GM19324 (cell line): ENCODE data around the gene ATMIN.

Source experiments
- ATAC-seq: cut with Tn5 transposase; IDR thresholded peaks from one replicate; pipeline ENCODE4 v1.9.1; 2021; ENCODE audit warnings: mild to moderate bottlenecking, moderate library complexity; ENCODE audit not compliant: unreplicated experiment, low FRiP score

Gene ATMIN

DNA sequence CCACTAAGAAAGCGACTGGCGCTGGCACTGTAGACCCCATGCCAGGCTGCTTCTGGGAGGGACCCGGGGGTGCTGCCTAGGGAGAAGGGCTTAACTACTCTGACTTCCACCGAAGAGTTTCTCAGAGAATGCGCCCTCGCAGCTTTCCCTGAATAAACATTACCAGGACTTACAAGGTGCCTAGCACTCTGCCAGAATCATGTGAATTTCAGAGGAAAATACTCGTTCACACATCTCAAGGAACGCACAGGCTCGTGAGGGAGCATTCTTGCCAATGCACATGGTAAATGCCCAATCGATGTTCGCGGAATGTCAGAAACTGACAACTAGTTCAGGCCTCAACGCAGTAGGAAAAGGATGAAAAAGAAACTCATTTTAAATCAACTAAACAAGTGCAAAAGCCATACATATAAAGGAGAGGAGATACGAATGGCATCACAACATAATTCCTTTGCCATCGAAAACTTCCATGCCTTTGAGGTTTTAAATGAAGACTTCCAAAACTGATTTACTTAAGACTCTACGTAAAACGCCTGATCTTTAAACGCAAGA lies 30.0 kb upstream of the ATMIN start:
- no peak for ATAC-seq

DNA sequence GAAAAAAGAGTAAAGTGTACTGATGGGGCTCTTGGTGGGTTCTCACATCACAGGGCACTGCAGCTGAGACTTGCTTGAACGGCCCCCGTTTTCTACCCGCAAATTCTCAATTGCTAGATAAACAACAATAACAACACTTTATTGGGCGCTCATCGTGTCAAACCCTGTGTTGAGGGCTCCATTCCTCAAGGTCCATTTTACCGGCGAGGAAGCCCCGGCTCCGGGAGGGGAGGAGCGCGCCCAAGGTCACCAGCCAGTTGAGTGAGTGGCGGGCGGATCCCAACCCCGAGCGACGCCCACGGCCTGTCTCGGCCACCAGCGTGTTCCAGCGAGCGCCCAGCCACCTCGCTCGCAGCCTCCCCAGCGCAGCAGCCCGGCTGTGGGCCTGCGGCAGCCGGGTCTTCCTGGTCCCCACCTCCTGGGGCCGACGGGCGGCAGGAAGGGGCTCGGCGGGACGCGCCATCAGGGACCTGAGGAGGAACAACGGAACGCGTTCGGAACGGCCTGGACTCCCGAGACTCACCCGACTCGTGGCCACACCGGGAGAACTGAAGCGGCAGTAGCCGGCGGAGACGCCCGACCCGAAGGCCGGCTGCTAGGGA lies 29.3 kb upstream of the ATMIN start:
- ATAC-seq: peak; percentile 36

DNA sequence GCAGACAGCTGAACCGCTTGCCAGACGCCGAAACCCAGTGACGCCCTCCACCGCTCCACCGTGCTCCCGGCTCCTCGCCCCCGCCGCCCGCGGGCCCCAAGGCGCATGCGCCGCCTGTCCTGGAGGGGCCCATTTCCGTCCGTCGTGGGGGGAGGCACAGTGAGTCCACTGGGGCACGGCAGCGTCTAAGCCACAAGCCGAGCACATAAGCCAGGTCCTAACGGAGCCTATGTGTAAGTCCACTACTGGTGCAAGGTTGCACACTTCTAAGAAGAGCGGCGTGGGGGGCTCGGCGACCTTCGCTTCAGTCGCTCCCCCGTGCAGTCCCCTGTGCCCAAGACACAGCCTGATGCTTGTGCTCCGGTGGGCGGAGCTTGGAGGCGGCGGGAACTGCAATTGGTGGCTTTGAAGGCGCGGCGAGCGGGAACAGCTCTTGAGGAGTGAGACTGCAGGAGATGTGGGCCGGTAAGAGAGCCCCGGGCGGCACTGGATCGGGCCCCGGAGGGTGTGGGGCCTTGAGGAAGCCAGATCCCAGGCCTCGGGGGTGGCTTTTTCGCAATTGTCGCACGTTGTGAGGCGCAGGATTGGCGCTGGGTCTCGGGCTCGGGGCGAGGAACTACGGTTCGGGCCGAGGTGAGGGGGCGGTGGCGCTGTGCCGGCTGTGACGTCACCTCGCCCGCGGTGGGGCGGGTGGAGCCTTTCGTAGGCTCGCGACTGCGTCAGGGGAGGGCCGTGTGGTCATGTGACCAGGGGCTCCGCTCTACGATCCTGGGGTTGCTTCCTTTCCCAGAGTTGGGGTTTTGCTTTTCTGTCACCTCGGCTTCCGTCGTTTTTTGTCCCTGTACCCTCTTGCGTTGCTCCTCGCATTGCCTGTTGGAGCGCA lies 28.6 kb upstream of the ATMIN start, which contains the start of the genes CENPN and CMC2:
CENPN (plus strand) TSS at position 402 of the 883 bp plus-strand sequence. CDS start 4,726 bp downstream, outside the sequence.
CMC2 (minus strand) TSS at position 73 of the 883 bp plus-strand sequence. CDS start 9,491 bp downstream, outside the sequence.
- peak; percentile 87 for ATAC-seq

DNA sequence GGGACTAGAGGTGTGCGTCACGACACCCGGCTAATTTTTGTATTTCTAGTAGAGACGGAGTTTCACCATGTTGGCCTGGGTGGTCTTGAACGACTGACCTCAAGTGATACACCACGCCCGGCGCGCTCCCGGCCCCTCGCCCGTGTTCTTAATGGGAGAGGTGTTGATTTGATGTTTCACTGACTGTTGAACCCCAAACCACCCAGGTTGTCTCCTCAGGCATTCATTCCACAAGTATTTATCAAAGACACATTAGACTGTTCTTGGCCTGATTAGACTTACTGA lies 27.2 kb upstream of the ATMIN start:
- ATAC-seq: no peak

DNA sequence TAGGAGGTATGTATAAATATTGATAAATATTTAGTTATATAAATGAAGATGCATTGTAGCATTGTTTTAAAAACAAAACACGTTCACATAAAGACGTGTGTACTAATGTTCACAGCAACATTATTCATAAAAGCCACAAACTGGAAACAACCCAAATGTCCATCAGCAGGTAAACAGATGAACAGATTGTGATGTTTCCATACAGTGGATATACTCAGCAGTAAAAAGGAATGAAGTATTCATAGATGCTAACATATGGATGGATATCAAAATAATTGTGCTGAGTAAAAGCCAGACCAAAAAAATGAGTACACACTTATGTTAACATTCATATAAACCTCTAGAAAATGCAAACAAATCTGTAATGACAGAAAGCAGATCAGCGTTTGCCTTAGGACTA lies 22.7 kb upstream of the ATMIN start:
- ATAC-seq: no peak

DNA sequence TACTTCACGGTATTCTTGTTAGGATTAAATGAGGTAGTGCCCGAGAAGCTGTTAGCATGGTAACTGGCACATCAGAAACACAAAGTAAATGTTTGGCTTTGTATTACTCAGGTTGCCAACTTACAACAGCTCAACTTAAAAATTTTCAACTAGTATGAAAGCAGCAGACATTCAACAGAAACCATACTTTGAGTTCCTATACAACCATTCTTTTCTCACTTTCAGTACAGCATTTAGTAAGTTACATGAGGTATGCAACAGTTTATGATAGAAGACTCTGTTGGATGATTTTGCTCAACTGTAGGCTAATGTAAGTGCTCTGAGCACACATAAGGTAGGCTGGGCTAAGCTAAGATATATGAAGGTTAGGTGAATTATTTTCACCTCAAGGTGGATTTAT lies 21.0 kb upstream of the ATMIN start:
- no peak for ATAC-seq

DNA sequence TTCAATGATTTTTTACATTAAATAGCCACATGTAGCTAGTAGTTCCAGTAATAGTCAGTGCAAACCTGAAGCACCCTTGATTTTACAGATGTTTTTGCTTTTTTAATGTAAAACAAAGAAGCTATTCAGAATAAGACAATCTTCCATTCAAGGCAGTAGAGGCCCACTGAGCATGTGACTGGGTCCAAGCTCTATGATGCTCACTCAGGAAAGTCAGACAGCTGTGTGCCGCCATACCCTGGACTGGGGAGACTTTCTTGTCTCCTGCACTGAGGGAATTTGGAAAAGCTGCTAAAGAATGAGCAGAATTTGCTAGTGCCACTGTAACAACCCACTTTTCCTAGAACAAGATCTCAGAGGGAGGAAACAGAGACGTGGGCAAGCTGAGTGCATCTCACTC lies 17.1 kb upstream of the ATMIN start:
- ATAC-seq: no peak

DNA sequence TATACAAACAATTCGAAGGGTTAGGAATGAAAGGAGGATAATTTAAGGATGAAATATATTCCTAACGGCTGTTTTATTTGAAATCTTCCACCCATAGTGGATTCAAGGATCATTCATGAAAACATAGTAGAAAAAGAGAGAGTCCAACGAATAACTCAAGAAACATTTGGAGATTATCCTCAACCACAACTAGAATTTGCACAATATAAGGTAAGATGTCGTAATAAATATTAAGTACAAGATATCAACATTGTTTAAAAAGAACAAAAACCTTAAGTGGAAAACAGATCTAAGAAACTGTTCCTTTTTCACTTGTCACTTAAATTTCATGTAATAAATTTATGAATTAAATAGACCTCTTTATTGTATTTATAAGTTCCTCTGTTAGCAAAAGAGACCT lies 9.2 kb upstream of the ATMIN start:
- no peak for ATAC-seq

DNA sequence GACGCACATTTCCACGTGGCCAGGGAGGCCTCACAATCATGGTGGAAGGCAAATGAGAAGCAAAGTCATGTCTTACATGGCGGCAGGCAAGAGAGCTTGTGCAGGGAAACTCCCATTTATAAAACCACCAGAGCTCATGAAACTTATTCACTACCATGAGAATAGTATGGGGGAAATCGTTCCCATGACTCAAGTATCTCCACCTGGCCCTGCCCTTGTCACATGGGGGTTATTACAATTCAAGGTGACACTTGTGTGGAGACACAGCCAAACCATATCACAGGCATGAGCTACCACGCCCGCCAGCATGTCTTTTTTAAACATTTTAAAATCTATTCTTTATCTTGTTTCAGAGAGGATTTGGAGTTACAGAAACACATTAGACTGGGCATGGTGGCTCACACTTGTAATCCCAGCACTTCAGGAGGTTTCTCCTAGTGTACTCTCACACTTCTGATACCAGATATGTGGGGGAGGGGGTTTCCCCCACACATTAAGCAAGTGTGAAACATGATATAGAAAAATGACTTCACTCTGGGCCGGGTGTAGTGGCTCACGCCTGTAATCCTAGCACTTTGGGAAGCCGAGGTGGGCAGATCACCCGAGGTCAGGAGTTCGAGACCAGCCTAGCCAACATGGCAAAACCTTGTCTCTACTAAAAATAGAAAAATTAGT lies 5.6 kb upstream of the ATMIN start:
- no peak for ATAC-seq

DNA sequence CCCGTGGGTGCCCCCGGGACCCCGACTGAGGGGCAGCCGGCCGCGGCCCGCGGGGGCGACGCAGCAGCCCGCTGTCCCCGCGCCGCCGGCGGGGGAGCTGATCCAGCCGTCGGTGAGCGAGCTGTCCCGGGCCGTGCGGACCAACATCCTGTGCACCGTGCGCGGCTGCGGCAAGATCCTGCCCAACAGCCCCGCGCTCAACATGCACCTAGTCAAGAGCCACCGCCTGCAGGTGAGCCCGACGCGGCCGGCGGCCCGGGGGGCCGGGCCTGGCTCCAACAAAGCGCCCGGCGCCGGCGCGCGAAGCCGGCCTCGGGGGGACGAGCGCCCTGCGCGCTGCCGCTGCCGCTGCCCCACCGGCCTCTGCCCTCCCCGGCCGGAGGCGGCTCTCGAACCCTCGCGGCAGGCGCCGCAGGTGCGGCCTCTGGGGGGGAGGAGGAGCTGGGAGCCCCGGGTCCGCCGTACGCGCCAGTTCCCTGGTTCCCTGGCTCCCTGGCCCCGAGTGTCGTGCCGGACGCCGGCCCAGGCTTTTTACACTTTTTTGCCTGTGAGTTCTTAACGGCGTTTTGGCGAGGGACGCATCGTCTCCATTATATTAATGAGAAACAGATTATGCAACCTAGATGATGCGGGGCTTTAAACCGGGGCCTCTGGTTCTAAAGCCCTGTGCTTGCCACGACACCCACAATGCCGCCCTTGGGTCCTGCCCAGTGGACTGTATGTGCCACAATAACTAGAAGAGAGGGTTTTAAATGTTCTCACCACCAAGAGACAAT lies 521 bp downstream of the ATMIN start:
- peak; percentile 64 for ATAC-seq

DNA sequence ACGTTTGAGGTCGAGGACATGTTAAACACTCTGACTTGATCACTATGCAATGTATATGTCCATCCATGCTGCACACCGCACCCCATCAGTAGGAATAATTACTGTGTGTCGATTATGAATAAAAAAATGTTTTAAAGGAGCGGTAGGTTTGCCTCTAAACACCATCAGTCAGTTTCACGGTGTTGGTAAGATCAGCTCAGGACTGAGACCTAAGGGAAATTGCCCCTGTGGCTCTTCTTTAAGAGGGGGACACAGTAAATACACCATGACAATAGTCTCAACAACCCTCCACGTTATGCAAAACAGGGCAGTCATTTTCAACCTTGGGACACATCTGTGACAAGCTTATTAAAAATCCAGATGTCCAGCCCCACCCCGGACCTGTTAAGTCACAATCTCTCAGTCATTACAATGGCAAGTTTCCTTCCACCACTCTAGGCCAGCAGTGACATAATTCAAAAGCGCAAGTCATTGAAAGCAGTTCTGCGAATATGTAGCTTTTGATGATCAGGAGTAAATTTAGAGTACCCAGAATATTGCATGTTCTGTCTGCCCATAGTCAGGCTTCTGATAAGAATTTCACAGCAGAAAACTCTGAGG lies 1.2 kb downstream of the ATMIN start:
- no peak for ATAC-seq

DNA sequence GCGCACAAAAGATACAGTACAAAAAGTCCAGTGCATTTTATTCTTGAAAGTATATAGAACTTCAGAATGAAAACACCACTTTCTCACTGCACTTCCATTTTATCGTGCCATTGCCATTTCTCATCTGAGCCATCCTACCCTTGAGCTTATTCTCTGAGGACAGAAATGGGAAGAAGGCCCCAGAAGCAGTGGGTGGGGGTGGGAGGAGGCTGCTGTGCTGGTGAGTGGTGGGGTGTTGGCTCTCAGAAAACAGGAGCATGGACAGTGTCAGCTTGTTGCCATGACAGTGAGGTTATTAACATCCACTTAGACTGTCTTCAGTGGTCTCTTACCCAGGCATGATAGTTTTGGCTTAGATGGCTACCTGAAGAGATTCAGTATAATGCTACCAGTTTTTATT lies 4.5 kb downstream of the ATMIN start:
- no peak for ATAC-seq

DNA sequence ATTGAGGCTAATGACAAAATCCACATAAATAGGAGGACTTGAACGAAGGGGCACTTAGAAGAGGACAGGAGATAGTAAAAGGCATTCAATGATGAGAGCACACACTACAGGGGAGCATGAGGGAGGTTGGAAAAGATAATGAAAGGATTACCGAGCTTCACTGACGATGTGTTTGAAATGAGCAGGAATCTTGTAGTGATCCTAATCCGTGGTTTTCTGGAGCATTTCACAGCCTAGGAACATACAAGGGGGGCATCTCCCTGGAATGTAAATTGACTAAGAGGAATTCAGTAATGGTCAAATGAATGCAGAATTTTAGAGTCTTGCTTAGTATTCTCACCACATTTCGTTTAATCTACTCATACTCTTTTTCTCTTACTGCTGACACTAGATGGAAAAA lies 5.2 kb downstream of the ATMIN start:
- no peak for ATAC-seq

DNA sequence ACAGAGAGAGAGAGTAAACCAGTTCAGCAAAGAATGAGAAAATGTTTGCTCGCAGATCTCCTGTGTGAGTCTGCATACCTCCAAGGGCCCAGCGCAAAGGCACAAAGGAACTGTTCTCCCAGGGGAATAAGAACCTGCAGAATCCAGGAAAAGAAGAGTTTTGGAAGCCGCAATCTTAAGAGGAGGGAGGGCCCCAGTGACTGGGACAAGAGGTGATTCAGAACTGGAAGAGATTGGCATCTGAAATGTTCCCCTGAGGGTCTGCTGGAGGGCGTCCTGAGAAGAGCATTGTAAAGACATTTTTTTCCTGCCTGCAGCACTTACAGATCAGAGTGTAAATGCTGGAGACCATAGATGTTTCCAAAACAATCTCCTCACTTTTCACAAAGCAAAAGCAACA lies 6.1 kb downstream of the ATMIN start:
- ATAC-seq: no peak

DNA sequence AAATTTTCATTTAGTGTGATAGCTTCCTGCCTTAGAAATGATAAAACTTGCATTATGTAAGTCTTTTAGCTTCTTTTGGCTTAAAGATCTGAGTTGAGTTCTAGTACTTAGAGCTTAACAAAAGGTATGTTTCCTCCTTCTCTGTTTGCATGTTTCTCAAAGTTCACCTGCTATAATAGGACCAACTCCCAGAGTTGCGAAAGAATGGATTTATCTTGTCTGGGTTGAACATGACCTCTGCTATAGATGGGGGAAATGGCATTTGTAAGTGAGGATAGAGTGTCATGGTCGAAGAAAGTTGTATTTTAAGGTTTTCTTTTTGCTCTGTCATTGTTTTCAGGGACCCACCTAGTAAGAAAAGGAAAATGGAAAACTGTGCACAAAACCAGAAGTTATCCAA lies 7.2 kb downstream of the ATMIN start:
- ATAC-seq: no peak

DNA sequence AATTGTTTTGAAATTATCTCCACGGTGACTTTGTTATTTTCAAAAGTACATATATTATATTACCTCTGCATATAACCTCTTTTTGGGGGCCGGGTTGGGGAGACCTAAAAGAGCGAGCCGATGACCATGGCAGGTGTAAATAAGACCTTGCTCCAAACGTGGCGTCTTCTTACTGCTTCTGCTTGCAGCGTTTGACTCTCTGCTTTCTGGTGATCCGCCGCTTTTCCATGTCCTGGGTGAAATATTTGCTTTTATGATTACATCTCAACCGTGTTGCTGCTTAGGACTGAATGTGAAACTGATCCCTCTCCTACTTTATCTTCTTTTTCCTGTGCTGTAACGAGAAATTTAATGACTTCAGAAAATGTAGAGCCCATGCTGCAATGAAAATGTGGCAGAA lies 18.1 kb downstream of the ATMIN start:
- ATAC-seq: no peak

DNA sequence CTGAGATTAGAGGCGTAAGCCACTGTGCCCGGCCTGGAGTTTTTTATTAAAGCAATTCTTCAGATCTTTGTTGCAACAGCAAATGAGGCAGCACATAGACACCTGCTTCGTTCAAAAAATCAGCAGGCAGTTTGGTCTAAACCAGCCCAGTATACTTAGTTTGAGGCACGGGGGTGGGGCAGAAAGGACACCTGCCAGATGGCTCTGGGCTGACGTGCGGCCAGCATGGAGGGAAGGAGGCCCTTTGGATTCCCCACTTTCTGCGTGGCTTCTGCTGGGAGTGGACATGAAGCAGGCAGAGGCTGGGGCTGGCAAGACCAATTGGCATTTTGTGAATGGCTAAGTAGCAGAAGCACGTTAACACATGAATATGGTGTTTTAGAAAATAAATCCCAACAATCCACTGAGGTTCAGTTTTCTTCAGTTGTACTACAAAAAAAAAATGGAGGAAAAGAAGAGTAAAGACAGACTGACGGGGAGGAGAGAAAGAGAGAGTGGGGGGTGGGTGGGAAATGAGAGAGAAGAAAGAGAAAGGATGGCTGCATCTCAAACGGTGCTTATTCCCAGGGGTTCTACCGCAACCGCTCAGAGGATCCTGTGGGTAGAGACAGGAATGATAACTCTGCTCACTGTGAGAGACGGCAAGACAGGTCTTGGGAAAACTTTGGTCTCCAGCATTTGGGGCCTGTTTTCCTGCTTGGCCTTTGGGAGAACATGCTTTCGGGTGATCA lies 25.1 kb downstream of the ATMIN start:
- ATAC-seq: no peak

DNA sequence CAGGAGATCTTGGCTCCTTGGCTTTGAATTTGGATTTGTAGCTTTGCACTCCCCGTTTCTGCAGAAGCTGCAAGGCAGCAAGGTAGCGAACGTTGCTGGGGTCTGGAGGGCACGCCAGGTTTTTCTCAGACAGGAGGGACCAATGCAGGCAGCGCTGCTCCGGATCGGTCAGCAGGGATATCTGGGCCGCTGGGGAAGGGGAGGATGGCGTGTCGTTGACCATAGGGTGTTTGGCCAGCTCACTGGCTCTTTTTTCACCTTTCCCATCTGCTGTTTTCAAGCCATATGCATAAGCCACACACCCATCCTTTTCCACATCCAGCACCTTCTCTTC lies 25.6 kb downstream of the ATMIN start:
- no peak for ATAC-seq

DNA sequence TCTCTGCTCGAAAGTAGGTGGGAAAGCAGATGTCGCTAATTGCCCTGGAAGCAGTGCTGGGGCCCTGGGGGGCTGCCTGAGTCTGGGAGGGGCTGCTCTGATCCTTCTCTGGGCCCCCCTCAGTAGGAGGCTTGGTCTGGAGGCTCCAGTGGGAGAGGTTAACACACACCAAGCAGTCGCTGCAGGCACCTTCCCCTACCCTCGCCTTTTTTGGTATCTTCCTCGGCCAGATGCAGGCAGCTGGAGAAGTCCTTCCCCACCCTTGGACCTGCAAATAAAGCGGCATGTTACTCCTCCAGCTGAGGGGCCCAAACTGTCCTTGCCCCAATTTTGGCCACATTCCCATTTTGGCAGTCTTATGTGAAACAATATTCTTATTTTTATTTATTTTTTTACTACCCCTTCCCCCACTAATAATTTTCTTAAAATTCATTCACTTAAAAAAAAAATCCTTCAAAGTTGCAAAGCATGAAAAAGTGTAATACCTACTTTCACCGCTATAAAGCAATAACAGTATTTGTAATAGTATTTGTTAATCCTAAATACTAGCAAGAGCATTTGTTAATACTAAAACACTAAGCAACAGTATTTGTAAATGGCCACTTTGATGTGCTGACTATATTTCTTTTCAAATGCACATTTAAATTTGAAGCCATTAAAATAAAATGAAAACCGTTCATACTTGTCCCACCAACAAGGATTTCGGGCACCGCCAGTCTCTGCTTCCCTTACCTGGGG lies 26.4 kb downstream of the ATMIN start:
- ATAC-seq: no peak
